ENCODE data around the gene VEPH1. TPM values are rescaled to one million over a fixed set of nuclear protein-coding genes. Genes with fewer than 3 reads are reported as not detected.

Gene VEPH1
- total and polyA plus RNA-seq, 9 of the 15 experiments (the other 6 are each of a cell fraction or from before 2014, with no cell fraction given) = 4.5 to 15.6 (median 5.8) TPM

- Histone ChIP-seq H3K4me1 (replicated peaks in 1 of 2; ENCODE audit: control insufficient read depth in 2 of 2, insufficient read depth in 2 of 2, low read length in 2 of 2) (no peaks in the 10 kb centered on the region), H3K9me1 (ENCODE audit: control insufficient read depth, insufficient read depth, low read length) (no peaks in the 10 kb centered on the region), H3K4me2 (ENCODE audit: insufficient read depth, low read length) (no peak overlapping the region), H3K27ac (ENCODE audit: extremely low read depth, low read depth, low read length) (no peak overlapping the region), H3K9ac (ENCODE audit: insufficient read depth in 1 of 2, low read depth in 2 of 2, low read length in 2 of 2) (no peak overlapping the region), H3K4me3 (no peak overlapping the region), H2AFZ (ENCODE audit: low read depth, low read length) (no peak overlapping the region), H3K27me3 (ENCODE audit: control insufficient read depth in 2 of 2, insufficient read depth in 2 of 2, low read length in 2 of 2) (peaks cover 0 to 4% of the 10 kb centered on the region in 2 experiments; a peak in 1 of 5 replicates), H3K36me3 (ENCODE audit: control insufficient read depth, insufficient read depth, low read length) (no peaks in the 10 kb centered on the region), H4K20me1 (replicated peaks; ENCODE audit: control insufficient read depth, insufficient read depth, low read length) (no peaks in the 10 kb centered on the region), H3K79me2 (ENCODE audit: control insufficient read depth, insufficient read depth, low read length) (no peaks in the 10 kb centered on the region), H3K9me3 (replicated peaks; ENCODE audit: control insufficient read depth, insufficient read depth, low read depth, low read length) (no peaks in the 10 kb centered on the region)
- CTCF ChIA-PET (ENCODE audit: low intra/inter-chr PET ratio) = no interaction called here
- no TSS peak for BruUV-seq (replicated peaks)
- FAIRE-seq (no peak), ATAC-seq (no peak), DNase-seq (ENCODE audit: extremely low read depth in 1 of 4, low spot score in 3 of 4) (no peak)
- in situ Hi-C loops (cut with MboI) = no loop called here
- TF ChIP-seq KHSRP (IDR thresholded peaks at IDR 0.05) = no peak
- no peak for TF ChIP-seq MCM3 (IDR thresholded peaks at IDR 0.05)
- no peak for TF ChIP-seq ZNF57 (CRISPR knock-in tag; IDR thresholded peaks at IDR 0.05)
- TF ChIP-seq ZBTB5 (IDR thresholded peaks at IDR 0.05) = no peak
- TF ChIP-seq CTCF (IDR thresholded peaks at IDR 0.05 in 2 of 3, conservative IDR thresholded peaks at IDR 0.05 in 1 of 3; ENCODE audit: insufficient read depth in 2 of 3, low read depth in 1 of 3, low read length in 3 of 3) = no peak
- TF ChIP-seq CAMTA2 (CRISPR knock-in tag; conservative IDR thresholded peaks at IDR 0.05) = no peak
- no peak for TF ChIP-seq RBM22 (IDR thresholded peaks at IDR 0.05; ENCODE audit: low read depth, low read length, poor library complexity, severe bottlenecking)
- no peak for TF ChIP-seq MECOM (CRISPR knock-in tag; IDR thresholded peaks at IDR 0.05)
- no peak for TF ChIP-seq ZNF408 (CRISPR knock-in tag; IDR thresholded peaks at IDR 0.05; ENCODE audit: low read depth)
- TF ChIP-seq TCF3 (CRISPR knock-in tag; IDR thresholded peaks at IDR 0.05) = no peak
- no peak for TF ChIP-seq ASH1L (IDR thresholded peaks at IDR 0.05; ENCODE audit: borderline replicate concordance, low read depth, partially characterized antibody)
- no peak for TF ChIP-seq SOX6 (IDR thresholded peaks at IDR 0.05)
- TF ChIP-seq SMAD1 (IDR thresholded peaks at IDR 0.05; ENCODE audit: low read depth, low read length, partially characterized antibody) = no peak
- TF ChIP-seq E2F8 (IDR thresholded peaks at IDR 0.05; ENCODE audit: low read depth, partially characterized antibody) = no peak
- no peak for TF ChIP-seq TCF7 (IDR thresholded peaks at IDR 0.05; ENCODE audit: borderline replicate concordance)
- TF ChIP-seq NFYB (IDR thresholded peaks at IDR 0.05; ENCODE audit: extremely low read depth, insufficient read length) = no peak
- TF ChIP-seq DNMT1 (IDR thresholded peaks at IDR 0.05) = no peak
- no peak for TF ChIP-seq ZNF41 (CRISPR knock-in tag; conservative IDR thresholded peaks at IDR 0.05)
- TF ChIP-seq ZBED1 (IDR thresholded peaks at IDR 0.05) = no peak
- POLR2A ChIA-PET = interaction anchor here (0.6 kb wide), 1 partner anchor 120 kb away, joined by 3 read pairs; no protein-coding TSS in a partner anchor
- intact Hi-C loops (cut with micrococcal nuclease) = no loop called here
- WGBS (ENCODE audit: insufficient coverage, low coverage, missing lambda C conversion rate) = 3% methylated on average over 4 of the region's 4 CpGs
Observed at GRCh38 chr3:157375342-157375986, 127.8 kb downstream of the VEPH1 start.
